ENCODE data around the gene BNIP5. TPM values are rescaled to one million over a fixed set of nuclear protein-coding genes. Genes with fewer than 3 reads are reported as not detected.

BNIP5 gene
- total RNA-seq, 1 donor from 2014 or later, result not detected

DNA sequence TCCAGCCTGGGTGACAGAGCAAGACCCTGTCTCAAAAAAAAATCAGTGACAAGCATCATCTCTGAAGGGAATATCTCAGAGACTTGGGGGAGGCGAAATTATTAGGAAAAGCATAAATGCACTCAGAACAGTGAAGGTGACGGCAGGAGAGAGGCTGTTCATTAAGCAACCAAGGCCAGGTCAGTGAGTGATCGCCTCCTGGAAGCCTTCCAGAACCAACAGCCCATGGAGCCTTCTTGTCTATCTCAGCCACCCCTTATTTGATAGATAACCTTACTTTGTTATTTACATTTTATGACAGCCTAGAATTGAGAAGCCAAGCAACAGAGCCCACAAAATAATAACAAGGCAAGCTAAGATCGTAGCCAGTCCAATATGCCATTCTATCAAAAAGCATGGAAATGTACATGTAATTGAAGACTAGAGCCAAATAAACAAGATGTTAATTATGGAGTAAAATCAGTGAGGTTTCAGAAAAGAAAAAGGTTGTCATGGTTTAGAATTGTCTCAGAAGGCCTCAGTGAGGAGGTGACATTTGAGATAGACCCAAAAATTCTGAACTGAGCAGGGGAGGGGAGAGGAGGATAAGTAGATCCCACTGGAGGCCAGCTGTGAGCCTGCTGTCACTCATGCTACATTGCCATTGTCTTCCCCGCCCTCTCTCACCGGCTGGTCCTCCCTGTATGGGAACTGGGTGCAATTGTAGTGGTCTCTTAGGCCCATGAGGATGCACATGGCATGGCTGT is 17.8 kb downstream of the BNIP5 start:
- no peak for ATAC-seq
- no peaks in the 10 kb centered on the region for H3K27me3 ChIP-seq (ENCODE audit: low read depth)

DNA sequence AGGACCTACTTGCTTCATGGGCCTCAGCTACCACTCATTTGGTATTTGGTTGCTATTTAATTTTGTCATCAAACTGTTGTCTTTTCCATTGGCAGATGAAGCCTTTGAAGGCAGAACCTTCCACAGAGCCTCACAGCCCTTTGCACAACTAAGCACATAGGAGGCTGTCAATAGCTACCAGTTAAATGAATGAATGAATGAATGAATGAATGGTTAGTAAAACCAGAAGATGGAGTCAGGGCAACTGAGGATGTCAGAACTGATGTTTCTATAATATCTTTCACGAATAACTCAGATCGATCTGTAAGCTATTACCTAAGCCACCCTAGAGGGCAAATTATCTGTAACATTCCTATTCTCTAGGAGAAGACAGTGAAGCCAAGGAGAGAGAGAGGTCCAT is 19.1 kb downstream of the BNIP5 start:
- TF ChIP-seq, protein P1, sequence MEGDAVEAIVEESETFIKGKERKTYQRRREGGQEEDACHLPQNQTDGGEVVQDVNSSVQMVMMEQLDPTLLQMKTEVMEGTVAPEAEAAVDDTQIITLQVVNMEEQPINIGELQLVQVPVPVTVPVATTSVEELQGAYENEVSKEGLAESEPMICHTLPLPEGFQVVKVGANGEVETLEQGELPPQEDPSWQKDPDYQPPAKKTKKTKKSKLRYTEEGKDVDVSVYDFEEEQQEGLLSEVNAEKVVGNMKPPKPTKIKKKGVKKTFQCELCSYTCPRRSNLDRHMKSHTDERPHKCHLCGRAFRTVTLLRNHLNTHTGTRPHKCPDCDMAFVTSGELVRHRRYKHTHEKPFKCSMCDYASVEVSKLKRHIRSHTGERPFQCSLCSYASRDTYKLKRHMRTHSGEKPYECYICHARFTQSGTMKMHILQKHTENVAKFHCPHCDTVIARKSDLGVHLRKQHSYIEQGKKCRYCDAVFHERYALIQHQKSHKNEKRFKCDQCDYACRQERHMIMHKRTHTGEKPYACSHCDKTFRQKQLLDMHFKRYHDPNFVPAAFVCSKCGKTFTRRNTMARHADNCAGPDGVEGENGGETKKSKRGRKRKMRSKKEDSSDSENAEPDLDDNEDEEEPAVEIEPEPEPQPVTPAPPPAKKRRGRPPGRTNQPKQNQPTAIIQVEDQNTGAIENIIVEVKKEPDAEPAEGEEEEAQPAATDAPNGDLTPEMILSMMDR (IDR thresholded peaks at IDR 0.05), result no peak
- no peak for DNase-seq
- intact Hi-C loops (cut with DNase I), result no loop called here
- ATAC-seq, result no peak
- no peak overlapping the region for H3K27ac ChIP-seq
- H3K4me3 ChIP-seq, result no peak overlapping the region
- no peaks in the 10 kb centered on the region for H3K9me3 ChIP-seq
- no peaks in the 10 kb centered on the region for H3K4me1 ChIP-seq
- no peaks in the 10 kb centered on the region for H3K36me3 ChIP-seq
- H3K27me3 ChIP-seq (ENCODE audit: low read depth), result no peaks in the 10 kb centered on the region

More for the DNA sequence above, 17.8 kb downstream of the BNIP5 start:
- no peak for DNase-seq
- TF ChIP-seq, protein P1 (IDR thresholded peaks at IDR 0.05), result no peak
- H3K4me3 ChIP-seq, result no peak overlapping the region
- no peaks in the 10 kb centered on the region for H3K4me1 ChIP-seq
- H3K27ac ChIP-seq, result no peak overlapping the region
- H3K9me3 ChIP-seq, result no peaks in the 10 kb centered on the region
- H3K36me3 ChIP-seq, result no peaks in the 10 kb centered on the region
- intact Hi-C loops (cut with DNase I), result no loop called here

DNA sequence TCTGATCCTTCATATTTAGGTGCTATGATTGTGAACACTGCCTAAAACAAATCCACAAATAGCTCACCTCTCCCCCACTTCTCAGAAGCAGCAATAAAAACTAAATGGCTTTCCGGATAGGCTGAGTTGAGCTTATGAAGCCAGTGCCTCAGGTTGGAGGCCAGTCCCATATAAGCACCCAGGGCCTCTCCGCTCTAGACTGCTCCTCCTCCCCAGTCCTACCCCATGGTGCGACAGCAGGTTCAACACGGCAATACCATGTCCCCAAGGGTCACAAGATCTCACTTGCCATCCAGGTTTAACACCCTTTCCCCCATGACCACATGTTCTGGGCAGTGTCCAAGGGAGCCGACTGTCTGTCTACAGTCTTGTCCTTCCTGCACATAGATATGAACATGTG is 20.8 kb downstream of the BNIP5 start:
- ATAC-seq, result no peak
- TF ChIP-seq, protein P1 (IDR thresholded peaks at IDR 0.05), result no peak
- Histone ChIP-seq H3K4me3 (no peak overlapping the region), H3K4me1 (no peaks in the 10 kb centered on the region), H3K27me3 (ENCODE audit: low read depth) (no peaks in the 10 kb centered on the region), H3K36me3 (no peaks in the 10 kb centered on the region), H3K9me3 (no peaks in the 10 kb centered on the region), H3K27ac (no peak overlapping the region)
- no peak for DNase-seq
- intact Hi-C loops (cut with DNase I), result no loop called here

DNA sequence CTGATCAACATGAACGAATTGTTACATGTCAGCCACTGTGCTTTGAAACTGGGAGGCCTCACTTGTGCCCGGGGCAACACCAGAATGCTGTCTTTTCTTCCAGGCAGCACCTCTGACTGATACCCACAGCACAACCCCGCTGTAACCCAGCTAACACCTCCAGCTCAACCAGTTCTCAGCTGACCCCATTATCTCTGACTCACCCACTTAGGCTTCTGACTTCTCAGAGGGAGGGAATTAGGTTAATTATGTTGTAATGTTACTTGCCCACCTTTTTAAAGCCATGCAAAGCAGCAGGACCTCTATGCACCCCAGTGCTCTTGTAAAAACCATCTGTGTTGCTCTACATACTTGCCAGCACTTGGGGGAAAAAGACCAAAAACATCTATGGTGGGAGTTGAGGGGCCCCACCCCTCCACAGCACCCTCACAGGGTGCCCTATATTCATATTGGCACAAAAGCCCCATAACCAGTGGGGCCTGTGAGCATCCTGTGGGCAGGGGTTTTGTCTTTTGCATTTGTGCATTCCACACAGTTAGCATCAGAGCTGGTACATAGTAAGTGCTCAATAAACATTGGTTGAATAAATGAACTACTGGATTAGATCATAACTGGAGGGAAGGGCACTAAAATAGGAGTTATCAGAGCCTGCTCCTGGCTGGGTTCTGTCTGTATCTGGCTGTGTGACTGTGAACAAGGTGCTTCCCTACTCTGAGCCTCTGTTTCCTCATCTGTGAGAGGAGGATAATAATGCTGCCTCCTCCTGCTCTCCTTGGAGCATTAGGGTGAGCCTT is 22.3 kb downstream of the BNIP5 start:
- Histone ChIP-seq H3K9me3 (no peaks in the 10 kb centered on the region), H3K27ac (no peak overlapping the region), H3K4me3 (no peak overlapping the region), H3K4me1 (no peaks in the 10 kb centered on the region), H3K36me3 (no peaks in the 10 kb centered on the region), H3K27me3 (ENCODE audit: low read depth) (no peaks in the 10 kb centered on the region)
- intact Hi-C loops (cut with DNase I), result no loop called here
- DNase-seq, result no peak
- TF ChIP-seq, protein P1 (IDR thresholded peaks at IDR 0.05), result no peak
- no peak for ATAC-seq

DNA sequence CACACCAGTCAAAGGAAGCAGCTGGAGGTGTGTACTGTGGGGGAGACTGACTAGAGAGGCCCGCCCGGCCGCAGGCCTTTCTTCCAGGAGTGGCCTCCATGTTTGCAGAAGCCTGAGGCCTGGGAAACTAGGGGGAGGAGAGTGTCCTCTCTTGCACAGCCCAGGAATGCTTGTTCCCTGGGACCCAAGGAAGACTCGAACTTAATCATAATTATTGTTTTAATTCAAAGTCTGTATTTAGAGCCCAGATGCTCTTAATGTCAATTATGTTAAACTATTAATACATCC is 23.1 kb downstream of the BNIP5 start:
- intact Hi-C loops (cut with DNase I), result no loop called here
- no peaks in the 10 kb centered on the region for H3K9me3 ChIP-seq
- no peak for DNase-seq
- ATAC-seq, result no peak
- no peak overlapping the region for H3K27ac ChIP-seq
- H3K27me3 ChIP-seq (ENCODE audit: low read depth), result no peaks in the 10 kb centered on the region
- no peak overlapping the region for H3K4me3 ChIP-seq
- no peaks in the 10 kb centered on the region for H3K36me3 ChIP-seq
- TF ChIP-seq, protein P1 (IDR thresholded peaks at IDR 0.05), result no peak
- H3K4me1 ChIP-seq, result no peaks in the 10 kb centered on the region

Measured in lower lobe of right lung (tissue), 2 donors.